HG02642 (cell line): Measurements from ENCODE around the gene COX6B2.
"Not testable (repeated sequence)": the region's sequence is repeated elsewhere in the genome, so short reads cannot be mapped to it uniquely, and the experiment has no call there.

ENCODE experiments used
- ATAC-seq: cut with Tn5 transposase; IDR thresholded peaks from one replicate; pipeline ENCODE4 v1.9.1; 2021; ENCODE audit warnings: mild to moderate bottlenecking; ENCODE audit not compliant: unreplicated experiment, poor library complexity

Gene COX6B2

DNA sequence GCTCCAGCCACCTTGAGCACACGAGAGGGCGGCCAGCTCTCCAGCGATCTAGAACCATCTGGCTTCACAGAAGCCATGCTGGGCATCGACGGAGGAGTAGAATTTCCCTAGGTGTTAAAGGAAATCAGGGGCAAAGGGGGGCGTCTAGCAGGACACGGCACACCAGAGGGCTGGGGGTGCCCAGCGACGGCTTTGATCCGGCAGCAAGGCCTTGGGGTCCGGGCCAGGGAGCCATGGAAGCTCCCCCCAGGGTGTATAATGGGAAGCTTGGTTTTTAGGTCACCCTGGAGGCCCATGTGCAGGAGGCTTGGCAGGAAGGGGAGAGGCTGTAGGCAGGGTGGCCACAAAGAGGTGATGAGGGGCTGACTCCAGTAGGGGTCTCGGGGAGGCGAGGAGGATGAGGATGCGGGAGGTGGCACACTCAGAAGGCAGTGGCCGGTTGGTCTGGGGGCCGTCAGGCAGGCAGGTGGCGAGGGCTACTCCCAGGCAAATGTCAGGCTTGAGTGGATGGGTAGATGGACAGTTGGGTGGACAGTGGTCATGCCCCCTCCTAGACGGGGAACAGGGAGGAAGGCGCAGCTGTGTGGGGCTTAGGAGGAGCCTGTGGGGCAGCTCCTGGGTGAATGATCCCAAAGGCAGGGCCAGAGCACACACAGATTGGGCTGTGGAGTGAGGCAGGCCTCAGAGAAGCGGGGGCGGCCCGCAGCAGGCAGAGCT lies 9.3 kb downstream of the COX6B2 start:
- ATAC-seq, result no peak

DNA sequence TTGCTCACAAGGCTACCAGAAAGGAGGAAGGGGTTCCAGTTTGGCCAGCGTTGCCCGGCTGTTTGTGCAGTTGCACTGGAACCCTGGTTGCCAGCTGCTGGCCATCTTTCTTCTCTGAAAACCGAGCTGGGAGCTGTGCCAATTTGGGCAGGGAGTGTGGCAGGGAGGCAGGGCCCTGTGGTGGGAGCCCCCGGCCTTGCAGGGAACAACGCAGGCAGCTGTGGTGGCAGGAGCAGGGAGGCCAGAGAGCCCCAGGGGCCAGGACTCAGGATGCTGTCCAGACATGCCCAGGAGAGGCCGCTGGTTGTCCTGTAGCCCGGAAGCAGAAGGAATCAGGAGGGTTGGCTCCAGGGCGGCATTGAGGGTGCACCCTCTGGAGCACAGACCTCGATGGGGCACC lies 10.1 kb downstream of the COX6B2 start:
- ATAC-seq, result no peak

GRCh38 chr19:55341595-55342531 lies 12.7 kb downstream of the COX6B2 start:
- no peak for ATAC-seq

GRCh38 chr19:55341171-55341588 lies 13.3 kb downstream of the COX6B2 start:
- ATAC-seq, result no peak

GRCh38 chr19:55340784-55341147 lies 13.8 kb downstream of the COX6B2 start:
- no peak for ATAC-seq

GRCh38 chr19:55339889-55340783 lies 14.4 kb downstream of the COX6B2 start:
- no peak for ATAC-seq

- ATAC-seq, result peak; percentile 87
These were observed 15.2 kb downstream of the COX6B2 start, which contains the start of gene KMT5C for GRCh38 chr19:55339105-55339888. Gene KMT5C, plus strand, starts transcription at chr19:55339876. Its CDS starts 2,061 bp downstream, at chr19:55341937.

DNA sequence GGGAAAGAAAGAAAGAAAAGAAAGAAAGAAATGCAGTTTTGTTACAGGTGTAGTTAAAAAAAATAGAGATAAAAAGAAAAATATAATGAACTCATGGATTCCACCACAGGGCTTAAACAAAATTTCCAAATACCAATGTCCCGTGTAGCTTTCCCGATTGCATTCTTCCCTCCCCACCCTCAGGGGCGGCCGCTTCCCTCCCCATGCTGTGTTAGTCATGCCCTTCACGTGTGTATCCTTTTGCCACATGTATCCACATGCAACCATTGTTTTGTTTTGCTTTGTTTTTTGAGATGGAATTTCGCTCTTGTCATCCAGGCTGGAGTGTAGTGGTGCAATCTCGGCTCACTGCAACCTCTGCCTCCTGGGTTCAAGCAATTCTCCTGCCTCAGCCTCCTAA lies 18.4 kb downstream of the COX6B2 start:
- ATAC-seq, result no peak

- ATAC-seq, result no peak
These were observed 20.6 kb downstream of the COX6B2 start for GRCh38 chr19:55333870-55334269.

GRCh38 chr19:55329791-55330190 lies 24.7 kb downstream of the COX6B2 start:
- not testable (repeated sequence) for ATAC-seq

DNA sequence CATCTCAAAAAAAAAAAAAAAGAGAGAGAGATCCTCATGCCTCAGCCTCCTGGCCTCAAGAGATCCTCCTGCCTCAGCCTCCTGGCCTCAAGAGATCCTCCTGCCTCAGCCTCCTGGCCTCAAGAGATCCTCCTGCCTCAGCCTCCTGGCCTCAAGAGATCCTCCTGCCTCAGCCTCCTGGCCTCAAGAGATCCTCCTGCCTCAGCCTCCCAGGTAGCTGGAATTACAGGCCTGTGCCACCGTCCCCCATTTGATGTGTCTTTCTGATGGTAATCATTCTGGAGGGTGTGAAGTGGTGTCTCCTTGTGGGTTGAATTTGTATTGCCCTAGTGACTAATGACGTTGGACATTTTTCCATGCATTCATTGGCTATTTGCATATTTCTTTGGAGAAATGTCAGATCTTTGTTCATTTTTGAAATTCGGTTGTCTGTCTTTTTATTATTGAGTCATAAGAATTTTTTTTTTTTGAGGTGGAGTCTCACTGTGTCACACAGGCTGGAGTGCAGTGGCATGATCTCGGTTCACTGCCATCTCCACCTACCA lies 25.7 kb downstream of the COX6B2 start:
- ATAC-seq, result not testable (repeated sequence)

GRCh38 chr19:55325172-55325571 lies 29.3 kb downstream of the COX6B2 start, which contains the start of gene TMEM150B:
Gene TMEM150B, minus strand, starts transcription at chr19:55325341. Its CDS starts 4,305 bp downstream, at chr19:55321036.
- no peak for ATAC-seq

DNA sequence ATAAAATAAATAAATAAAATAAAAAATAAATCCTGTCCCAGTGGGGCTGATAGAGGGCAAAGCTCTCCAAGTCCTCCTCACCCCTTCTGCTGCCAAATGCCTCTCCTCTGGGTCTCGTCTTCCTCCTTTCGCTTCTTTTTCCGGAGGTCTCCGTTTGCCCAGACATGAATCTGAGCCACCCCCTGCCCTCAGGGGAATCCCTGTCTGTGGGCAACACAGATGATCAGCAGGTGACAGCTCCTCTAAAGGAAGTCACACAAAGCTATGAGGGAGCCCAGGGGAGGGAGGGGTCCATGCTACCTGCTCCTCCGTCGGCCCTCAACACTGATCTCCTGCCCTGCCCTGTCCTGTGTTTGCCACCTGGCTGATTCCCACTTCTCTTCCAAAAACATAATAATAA lies 29.9 kb downstream of the COX6B2 start:
- no peak for ATAC-seq

DNA sequence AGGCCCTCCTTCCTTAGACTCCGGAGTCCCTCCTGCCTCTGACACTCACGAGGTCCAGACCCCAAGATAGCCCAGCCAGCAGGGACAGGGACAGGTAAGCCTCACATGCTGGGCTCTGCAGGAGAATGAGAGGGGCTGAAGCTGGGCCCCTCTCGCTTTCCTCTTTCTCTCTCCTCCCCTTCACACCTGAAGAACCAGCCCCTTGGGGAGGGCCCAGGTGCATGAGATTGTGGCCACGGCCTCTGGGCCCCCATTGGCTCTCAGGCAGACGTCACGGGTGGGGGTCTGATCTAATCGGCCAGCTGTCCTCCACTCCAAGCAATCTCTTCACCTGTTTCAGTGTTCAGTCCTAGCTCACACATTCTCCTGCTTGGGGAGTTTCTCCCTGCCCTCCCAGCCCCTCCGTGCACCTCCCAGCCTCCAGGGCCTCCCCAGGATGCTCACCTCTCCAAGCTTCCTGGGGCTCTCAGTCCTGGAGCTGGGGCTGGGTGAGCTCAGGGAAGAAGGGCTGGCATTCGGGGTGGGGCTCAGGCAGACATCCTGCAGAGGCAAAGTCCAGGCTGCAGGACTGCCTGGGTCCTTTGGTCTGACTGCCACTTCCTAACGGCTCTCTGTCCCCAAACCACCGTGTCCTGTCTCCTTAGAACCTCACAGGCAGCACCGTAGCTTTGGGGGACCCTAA lies 32.2 kb downstream of the COX6B2 start:
- ATAC-seq, result no peak

- ATAC-seq, result no peak
These were observed 32.9 kb downstream of the COX6B2 start for GRCh38 chr19:55321466-55322137.

DNA sequence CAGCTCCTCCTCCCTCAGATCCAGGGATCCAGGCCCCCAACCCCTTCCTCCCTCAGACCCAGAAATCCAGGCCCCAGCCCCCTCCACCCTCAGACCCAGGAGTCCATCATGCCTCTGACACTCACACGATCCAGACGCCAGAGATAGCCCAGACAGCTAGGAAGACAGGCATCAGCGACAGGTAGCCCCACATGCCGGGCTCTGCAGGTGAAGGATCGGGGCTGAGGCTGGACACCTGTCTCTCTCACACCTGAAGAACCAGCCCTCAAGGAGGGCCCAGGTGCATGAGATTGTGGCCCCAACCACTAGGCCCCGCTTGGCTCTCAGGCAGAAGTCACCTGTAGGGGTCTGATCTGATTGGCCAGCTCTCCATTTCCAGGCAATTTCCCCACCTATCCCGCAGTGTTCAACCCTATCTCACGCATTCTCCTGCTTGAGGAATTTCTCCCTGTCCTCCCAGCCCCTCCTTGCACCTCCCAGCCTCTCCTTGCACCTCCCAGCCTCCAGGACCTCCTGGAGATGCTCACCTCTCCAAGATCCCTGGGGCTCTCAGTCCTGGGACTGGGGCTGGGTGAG lies 33.6 kb downstream of the COX6B2 start:
- no peak for ATAC-seq

DNA sequence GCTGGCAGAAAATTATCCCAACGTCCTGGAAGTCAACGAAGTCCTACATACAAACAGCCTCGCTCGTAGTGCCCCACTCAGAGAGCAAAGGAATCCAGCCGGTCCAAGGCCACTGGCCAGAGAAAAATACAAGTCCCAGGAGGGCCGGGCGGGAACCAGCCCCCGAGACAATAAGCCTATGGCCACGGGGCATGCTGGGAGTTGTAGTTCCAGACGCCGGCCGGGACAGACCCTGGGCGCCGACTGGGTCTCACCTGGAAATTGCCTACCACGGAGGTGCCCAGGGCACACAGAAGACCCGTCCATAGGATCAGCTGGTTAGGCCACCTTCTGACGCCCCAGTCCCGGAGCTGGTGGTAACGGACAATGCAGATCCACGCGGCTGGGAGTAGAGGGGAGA lies 34.7 kb downstream of the COX6B2 start:
- no peak for ATAC-seq

GRCh38 chr19:55316646-55317045 lies 37.9 kb downstream of the COX6B2 start:
- no peak for ATAC-seq
